IMR-90 (cell line): ENCODE measurements around the gene MRPL50. TPM values are rescaled to one million over a fixed set of nuclear protein-coding genes. Genes with fewer than 3 reads are reported as not detected.
A peak's percentile ranks its signal among the peaks of the same experiment; 100 is the strongest.

Experiments used
- ATAC-seq: fragments of 200-7000 bp; cut with Tn5 transposase; 2 replicates; pipeline ENCODE4 v1.9.1; 2020; ENCODE audit warnings: low read depth, mild to moderate bottlenecking, moderate library complexity
- BruUV-seq: library from RNA; stranded (reverse); fragments of 400-500 nt; replicated peaks from 2 replicates; lab custom pipeline; 2021; lab: Mats Ljungman, UMichigan
- CTCF ChIA-PET: fragments of 300-600 bp; formaldehyde crosslinking; extraction: SDS; loops from one replicate; lab custom pipeline; 2021; ENCODE audit warnings: antibody characterized with exemption; lab: Yijun Ruan, JAX
- POLR2A ChIA-PET: fragments of 300-600 bp; sonication (Branson Sonifier 250); formaldehyde crosslinking; loops from one replicate; lab custom pipeline; 2022; ENCODE audit warnings: antibody characterized with exemption; ENCODE audit not compliant: unreplicated experiment; lab: Charles Lee
- DNase-seq: peaks from one replicate; pipeline ENCODE4 v3.0.0; 2013
- H2AFZ ChIP-seq: replicated peaks from 2 replicates; pipeline ENCODE3; 2013; ENCODE audit warnings: low read length, mild to moderate bottlenecking; ENCODE audit not compliant: poor library complexity
- H2AK5ac ChIP-seq: 2 replicates; pipeline ENCODE4 v1.6.1; 2013; ENCODE audit warnings: low read depth, low read length, inconsistent platforms
- H2AK9ac ChIP-seq: replicated peaks from 2 replicates; pipeline ENCODE3; 2013; ENCODE audit warnings: mild to moderate bottlenecking, low read depth, low read length, moderate library complexity; ENCODE audit not compliant: poor library complexity
- H2BK120ac ChIP-seq: 2 replicates; pipeline ENCODE4 v1.6.1; 2013; ENCODE audit warnings: low read depth, low read length, inconsistent platforms
- H2BK15ac ChIP-seq: 3 replicates; pipeline ENCODE4 v1.6.1; 2013; ENCODE audit warnings: low read depth, low read length, inconsistent platforms
- H2BK20ac ChIP-seq: 2 replicates; pipeline ENCODE4 v1.6.1; 2013; ENCODE audit warnings: low read depth, mild to moderate bottlenecking, inconsistent platforms, low read length, moderate library complexity
- H2BK5ac ChIP-seq: 2 replicates; pipeline ENCODE4 v1.6.1; 2013; ENCODE audit warnings: mild to moderate bottlenecking, low read depth, low read length, inconsistent platforms; ENCODE audit not compliant: poor library complexity, severe bottlenecking
- H3K14ac ChIP-seq: replicated peaks from 2 replicates; pipeline ENCODE4 v1.6.1; 2013; ENCODE audit warnings: low read depth, low read length, inconsistent platforms
- H3K18ac ChIP-seq: 2 replicates; pipeline ENCODE4 v1.6.1; 2013; ENCODE audit warnings: low read depth, low read length, control low read depth
- H3K23ac ChIP-seq: 2 replicates; pipeline ENCODE4 v1.6.1; 2013; ENCODE audit warnings: low read depth, low read length, inconsistent platforms
- H3K27ac ChIP-seq: 2 replicates; pipeline ENCODE4 v1.5.1; 2013; ENCODE audit warnings: mild to moderate bottlenecking, control low read depth, low read length; ENCODE audit not compliant: insufficient read depth
- H3K27me3 ChIP-seq: 2 replicates; pipeline ENCODE4 v1.6.1; 2013; ENCODE audit warnings: low read length; ENCODE audit not compliant: control insufficient read depth, insufficient read depth
- H3K36me3 ChIP-seq: 2 replicates; pipeline ENCODE4 v1.6.1; 2013; ENCODE audit warnings: low read length, mixed read lengths; ENCODE audit not compliant: control insufficient read depth, insufficient read depth
- H3K4ac ChIP-seq: 2 replicates; pipeline ENCODE4 v1.6.1; 2013; ENCODE audit warnings: low read depth, low read length, inconsistent platforms
- H3K4me1 ChIP-seq: 2 replicates; pipeline ENCODE4 v1.6.1; 2013; ENCODE audit warnings: low read length, mixed read lengths; ENCODE audit not compliant: control insufficient read depth, insufficient read depth
- H3K4me2 ChIP-seq: 2 replicates; pipeline ENCODE4 v1.6.1; 2013; ENCODE audit warnings: low read depth, mild to moderate bottlenecking, control low read depth, low read length, moderate library complexity
- H3K4me3 ChIP-seq: 2 replicates; pipeline ENCODE4 v1.5.1; 2013; ENCODE audit warnings: low read depth, mild to moderate bottlenecking, control low read depth, low read length, moderate library complexity; ENCODE audit not compliant: insufficient read depth
- H3K56ac ChIP-seq: 2 replicates; pipeline ENCODE4 v1.6.1; 2013; ENCODE audit warnings: low read length, inconsistent platforms; ENCODE audit not compliant: insufficient read depth; ENCODE audit errors: extremely low read depth
- H3K79me1 ChIP-seq, 2 experiments: 2 replicates each; pipeline ENCODE4 v1.6.1; 2013; ENCODE audit warnings: low read length in 2 of 2, inconsistent platforms in 1 of 2, low read depth in 1 of 2
- H3K9ac ChIP-seq: 2 replicates; pipeline ENCODE4 v1.6.1; 2013; ENCODE audit warnings: low read depth, low read length, control low read depth
- H3K9me1 ChIP-seq: 2 replicates; pipeline ENCODE4 v1.6.1; 2013; ENCODE audit warnings: low read length, inconsistent platforms; ENCODE audit not compliant: insufficient read depth
- H3K9me3 ChIP-seq: 2 replicates; pipeline ENCODE4 v1.6.1; 2013; ENCODE audit warnings: low read length; ENCODE audit not compliant: control insufficient read depth, insufficient read depth
- H4K20me1 ChIP-seq: 2 replicates; pipeline ENCODE4 v1.6.1; 2013; ENCODE audit warnings: low read length, inconsistent platforms; ENCODE audit not compliant: insufficient read depth
- H4K5ac ChIP-seq: 2 replicates; pipeline ENCODE4 v1.6.1; 2013; ENCODE audit warnings: mild to moderate bottlenecking, low read depth, low read length, control low read depth
- H4K8ac ChIP-seq, 2 experiments: 2 replicates each; pipeline ENCODE4 v1.6.1; 2013; ENCODE audit warnings: low read depth in 2 of 2, low read length in 2 of 2, control low read depth in 1 of 2, inconsistent platforms in 1 of 2
- H4K91ac ChIP-seq: 2 replicates; pipeline ENCODE4 v1.6.1; 2013; ENCODE audit warnings: low read depth, low read length, inconsistent platforms; ENCODE audit not compliant: insufficient read depth
- BHLHE40 ChIP-seq: fragments of 150-350 bp; IDR thresholded peaks from 2 replicates; pipeline ENCODE4 v1.6.1; 2016; ENCODE audit warnings: mild to moderate bottlenecking, low read depth, low read length
- CEBPB ChIP-seq: IDR thresholded peaks from 2 replicates; pipeline ENCODE4 v1.6.1; 2012; ENCODE audit warnings: low read depth, low read length, improper control_type of control experiment
- WGBS, 2 experiments: methylation state at CpG; one replicate each; pipeline versions ENCODE4 v1.1.5 to v1.1.7; 2013; ENCODE audit warnings: missing lambda C conversion rate in 2 of 2; ENCODE audit not compliant: insufficient read length in 1 of 2; ENCODE audit errors: extremely low coverage in 2 of 2; 5-methylcytosine and 5-hydroxymethylcytosine counted together
- dilution Hi-C: fragments of 300-500 bp; cut with HindIII; formaldehyde crosslinking; loops from one replicate; pipeline ENCODE4 v1.14.3; 2018; ENCODE audit warnings: low sequenced_read_pairs; ENCODE audit not compliant: unreplicated experiment
- in situ Hi-C: fragments of 300-500 bp; cut with MboI; formaldehyde crosslinking; loops from 3 replicates; pipeline ENCODE4 v1.14.3; 2019; ENCODE audit warnings: low sequenced_read_pairs, inconsistent platforms, mixed read lengths
- intact Hi-C: fragments of 100-400 bp; cut with micrococcal nuclease; formaldehyde crosslinking; loops from 2 replicates; pipeline ENCODE4 v1.10.0; 2022
- polyA plus RNA-seq, 3 experiments: library from polyadenylated mRNA; depleted of rRNA; stranded (reverse); fragments of >200 nt; gene quantifications; 2 replicates each; pipeline ENCODE4 v1.2.3, GENCODE V29; 2012; ENCODE audit warnings: low replicate concordance in 1 of 3
- total RNA-seq: library from RNA; depleted of rRNA; stranded (reverse); fragments of >200 nt; gene quantifications from 2 replicates; pipeline ENCODE4 v1.2.3, GENCODE V29; 2012

The MRPL50 gene
- total and polyA plus RNA-seq, 2 of the 4 experiments (the other 2 are of a cell fraction) = 7.5 to 8.6 TPM

- Histone ChIP-seq H4K20me1 (no peaks in the 10 kb centered on the region), H2AK9ac (no peak overlapping the region), H4K91ac (no peak overlapping the region), H3K4ac (no peak overlapping the region), H3K9me1 (no peaks in the 10 kb centered on the region), H2BK5ac (no peak overlapping the region), H2AFZ (no peak overlapping the region), H3K4me1 (no peaks in the 10 kb centered on the region), H3K14ac (no peak overlapping the region), H2AK5ac (no peak overlapping the region), H4K5ac (no peak overlapping the region), H3K18ac (no peak overlapping the region), H2BK15ac (no peak overlapping the region), H3K56ac (no peak overlapping the region), H3K9ac (no peak overlapping the region), H3K27me3 (no peaks in the 10 kb centered on the region), H3K79me1 (no peaks in the 10 kb centered on the region), H2BK20ac (no peak overlapping the region), H4K8ac (no peak overlapping the region), H2BK120ac (no peak overlapping the region), H3K27ac (no peak overlapping the region), H3K4me2 (peak overlapping the region; percentile 46; the same call in 1 of the 2 replicates), H3K4me3 (no peak overlapping the region), H3K9me3 (peaks cover 9% of the 10 kb centered on the region), H3K36me3 (no peaks in the 10 kb centered on the region), H3K23ac (no peak overlapping the region)
- BruUV-seq = no TSS peak
- intact Hi-C loops (no loop called here), dilution Hi-C loops (no loop called here), in situ Hi-C loops (no loop called here)
- DNase-seq (peak; percentile 58), ATAC-seq (peak; percentile 56)
- WGBS, 2 experiments = 26% methylated on average over 4 of the region's 7 CpGs; no CpG with 5 or more reads in 1 of the 2 experiments
- CTCF ChIA-PET = no interaction called here
- POLR2A ChIA-PET = interaction anchor here (0.6 kb wide), 1 partner anchor 1074 kb away, joined by 3 read pairs; no protein-coding TSS in a partner anchor
- TF ChIP-seq CEBPB (peak; percentile 70), BHLHE40 (no peak)
These were observed 20.4 kb upstream of the MRPL50 start for GRCh38 chr9:101418518-101419430.
